Islet of Langerhans (tissue), 1 donor: ENCODE results near the gene FBXW4.

ENCODE experiments used
- FAIRE-seq: peaks from one replicate; lab custom pipeline; 2011; peaks lifted over from hg19 to GRCh38; lab: Jason Lieb, UNC

FBXW4 gene

DNA sequence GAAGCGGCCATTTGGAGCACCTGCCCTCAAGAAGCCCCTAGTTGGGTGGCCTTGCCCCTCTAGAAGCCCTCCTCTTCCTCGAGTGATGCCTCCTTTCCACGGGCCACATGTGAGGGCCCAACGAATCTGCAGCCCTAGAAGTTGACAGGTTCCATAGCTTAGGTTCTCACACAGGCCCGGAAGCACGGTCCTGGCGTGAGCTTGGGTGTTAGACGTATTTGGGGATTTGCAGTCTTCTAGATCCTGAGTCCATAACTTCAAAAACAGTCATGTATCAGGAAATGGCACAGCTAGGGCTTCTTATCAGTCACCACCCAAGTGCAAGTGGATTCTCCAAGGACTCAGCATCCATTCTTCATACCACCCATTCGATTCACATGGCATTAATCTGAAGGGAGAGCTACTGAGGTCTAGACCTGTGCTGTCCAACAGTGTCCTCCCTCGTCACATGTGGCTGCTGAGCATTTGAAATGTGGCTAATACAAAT lies 477 bp upstream of the FBXW4 start:
- FAIRE-seq: no peak

- no peak for FAIRE-seq
Observed at GRCh38 chr10:101693978-101694673, 844 bp downstream of the FBXW4 start.

DNA sequence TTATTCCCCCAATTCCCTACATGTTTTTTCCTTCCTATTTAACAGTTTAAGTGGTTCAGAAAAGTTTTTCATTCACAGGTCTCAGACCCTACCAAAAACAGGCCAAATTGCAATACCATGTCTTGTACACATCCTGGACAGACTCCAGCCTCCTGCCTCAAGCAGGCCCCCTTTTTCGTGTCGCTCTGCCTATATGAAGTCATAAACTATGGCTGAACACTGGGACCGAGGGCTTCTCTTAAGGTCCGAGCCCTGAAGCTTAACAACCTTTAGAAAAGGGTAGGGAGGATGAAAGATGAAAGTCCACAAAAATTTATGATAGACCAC lies 1.4 kb downstream of the FBXW4 start:
- no peak for FAIRE-seq

DNA sequence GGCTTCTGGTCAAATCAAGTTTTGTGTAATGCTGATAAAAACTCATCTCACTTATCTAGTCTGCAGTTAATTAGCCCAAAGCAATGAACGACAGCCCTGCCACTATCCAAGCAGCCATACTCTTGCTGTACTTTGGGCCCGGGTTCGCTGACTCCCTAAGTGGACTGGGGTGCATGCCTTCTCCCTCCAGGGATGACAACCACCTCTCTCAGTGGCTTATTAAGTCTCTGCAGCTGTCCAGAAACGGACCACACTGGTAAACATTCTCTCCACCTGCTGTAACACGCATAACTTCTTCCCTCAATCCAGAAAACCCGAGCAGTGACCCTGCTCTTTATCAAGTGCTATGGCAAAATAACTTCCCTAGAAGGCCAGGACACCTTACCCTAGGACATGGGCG lies 3.9 kb downstream of the FBXW4 start:
- FAIRE-seq: no peak

- no peak for FAIRE-seq
Observed at GRCh38 chr10:101690461-101690860, 4.5 kb downstream of the FBXW4 start.

- FAIRE-seq: no peak
Observed at GRCh38 chr10:101687071-101687658, 7.8 kb downstream of the FBXW4 start.

DNA sequence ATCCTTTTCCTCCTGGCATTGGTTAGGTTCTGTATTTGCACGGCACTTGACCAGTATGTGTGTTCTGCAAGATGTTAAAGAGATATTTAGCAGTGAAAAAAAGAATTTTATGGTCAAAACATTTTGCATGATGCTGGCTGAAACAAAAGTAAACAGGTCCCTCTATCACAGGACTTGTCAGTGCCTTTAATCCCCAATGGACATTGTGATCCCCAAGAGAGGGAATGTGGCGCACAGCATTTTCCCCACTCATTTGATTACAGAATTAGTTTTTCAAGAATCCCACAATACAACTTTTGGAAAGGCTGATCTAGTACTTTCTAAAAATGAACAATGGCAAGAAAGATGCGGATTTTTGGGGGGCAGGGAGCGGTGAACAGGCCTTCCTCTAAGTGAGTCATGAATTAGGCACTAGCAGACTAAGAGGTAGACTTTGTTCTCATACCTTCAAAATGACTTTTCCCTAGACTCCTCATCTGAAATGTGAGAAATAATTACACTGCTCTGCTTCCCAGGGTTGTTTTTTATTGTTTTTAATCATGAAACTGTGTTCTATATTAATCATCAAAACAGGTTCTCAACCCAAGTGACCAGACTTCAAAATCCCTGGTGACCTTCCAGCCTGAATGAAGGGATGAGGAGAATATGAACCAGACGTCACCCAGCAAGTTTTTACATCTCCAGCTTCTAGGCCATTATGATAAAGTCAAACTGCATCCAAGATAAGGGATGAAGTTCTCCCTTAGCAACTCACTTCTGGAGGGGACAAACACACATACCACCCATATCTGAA lies 8.6 kb downstream of the FBXW4 start:
- FAIRE-seq: no peak

DNA sequence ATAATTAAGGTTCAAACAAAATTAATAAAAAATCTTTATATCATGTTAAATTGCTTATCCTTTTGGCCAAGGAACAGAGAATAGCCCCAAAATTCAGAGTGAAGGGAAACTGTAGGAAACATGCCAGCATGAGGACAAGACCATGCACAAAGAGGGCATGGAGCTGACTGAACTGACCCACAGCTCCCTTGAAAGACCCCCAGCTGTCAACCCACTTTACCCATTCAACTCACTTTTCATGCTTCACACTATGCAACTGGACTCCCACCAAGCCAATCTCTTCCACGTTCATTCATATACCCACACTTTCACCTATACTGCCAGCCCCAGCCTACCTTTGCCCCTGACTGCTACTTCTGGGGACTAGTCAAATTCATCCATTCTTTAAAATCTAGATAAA lies 10.2 kb downstream of the FBXW4 start:
- no peak for FAIRE-seq

DNA sequence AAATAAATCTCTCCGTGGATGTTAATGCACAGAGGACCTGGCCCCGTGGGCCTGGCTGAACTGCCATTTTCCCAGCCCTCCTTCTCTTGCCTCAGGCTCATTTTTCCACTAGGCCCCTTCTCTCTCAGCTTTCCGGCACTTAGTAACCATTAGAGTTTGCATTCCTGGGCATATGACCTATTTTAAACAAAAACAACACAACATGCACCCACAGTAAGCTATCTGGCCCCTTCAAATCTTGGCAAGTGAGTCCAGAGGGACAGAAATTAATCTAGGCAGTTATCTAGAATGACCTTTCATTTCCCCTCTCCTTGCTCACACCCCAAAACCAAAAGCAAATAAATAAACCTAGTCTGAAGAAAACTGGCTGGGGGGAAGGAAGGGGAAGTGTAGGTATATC lies 11.7 kb downstream of the FBXW4 start:
- no peak for FAIRE-seq

- peak; percentile 92 for FAIRE-seq
Observed at GRCh38 chr10:101682172-101682825, 12.7 kb downstream of the FBXW4 start.

GRCh38 chr10:101676565-101676964 lies 18.4 kb downstream of the FBXW4 start:
- no peak for FAIRE-seq

DNA sequence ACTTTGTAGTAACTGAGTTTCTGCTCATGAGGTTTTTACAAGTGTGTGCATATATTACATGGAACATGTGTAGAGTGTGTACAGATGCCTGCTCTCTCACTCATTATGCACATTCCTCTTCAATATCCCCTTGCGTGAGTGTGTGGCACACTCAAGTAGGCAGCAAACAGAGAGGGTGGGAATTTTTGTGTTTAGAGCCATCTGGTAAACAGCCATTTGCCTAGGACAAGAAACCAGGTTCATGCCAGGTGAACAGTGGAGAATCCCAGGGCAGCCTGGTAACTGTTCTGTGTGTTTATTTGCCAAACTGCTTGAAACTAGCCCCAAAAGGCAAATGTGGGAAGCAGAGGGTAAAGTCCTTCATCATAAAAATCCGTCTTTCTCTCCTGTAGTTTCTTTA lies 19.9 kb downstream of the FBXW4 start:
- FAIRE-seq: no peak

GRCh38 chr10:101672536-101672935 lies 22.4 kb downstream of the FBXW4 start:
- no peak for FAIRE-seq

DNA sequence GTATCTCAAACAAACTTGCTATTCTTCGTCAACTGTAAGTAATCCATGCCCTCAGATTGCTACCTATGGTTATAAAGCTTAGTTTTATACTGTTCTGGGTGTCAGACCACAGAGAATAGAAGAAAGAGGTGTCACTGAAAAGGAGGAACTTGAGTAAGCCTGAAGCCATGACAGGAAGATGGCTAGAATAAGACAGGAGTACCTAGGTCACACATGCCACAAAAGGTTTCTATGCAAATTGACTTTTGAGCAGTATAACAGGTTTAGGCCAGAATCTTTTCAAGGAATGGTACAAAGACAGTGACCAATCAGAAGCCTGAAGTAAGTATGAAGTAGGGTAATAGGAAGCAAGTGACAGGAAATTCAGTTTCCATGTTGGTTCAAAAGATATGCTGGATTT lies 23.5 kb downstream of the FBXW4 start:
- FAIRE-seq: no peak

DNA sequence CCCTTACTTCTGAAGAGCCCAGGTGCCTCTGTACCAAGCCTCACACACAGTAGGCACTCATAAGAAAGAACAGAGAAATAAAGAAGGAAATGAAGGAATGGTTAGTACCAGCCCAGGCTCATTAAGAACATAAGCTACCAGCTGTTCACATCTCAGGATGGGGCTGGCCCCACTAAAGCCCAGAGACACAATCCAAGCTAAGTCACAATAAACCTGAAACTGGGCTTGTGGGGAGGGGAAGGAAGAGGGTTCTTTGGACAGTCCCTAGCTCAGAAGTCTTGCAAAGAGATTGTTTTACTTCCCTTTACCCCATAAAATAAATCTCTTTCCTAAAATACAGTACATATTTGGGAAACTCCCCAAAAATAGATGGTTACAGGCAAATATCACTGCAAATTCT lies 24.3 kb downstream of the FBXW4 start:
- FAIRE-seq: no peak

- no peak for FAIRE-seq
Observed at GRCh38 chr10:101669181-101669580, 25.8 kb downstream of the FBXW4 start.

- FAIRE-seq: no peak
Observed at GRCh38 chr10:101668566-101668965, 26.4 kb downstream of the FBXW4 start.

DNA sequence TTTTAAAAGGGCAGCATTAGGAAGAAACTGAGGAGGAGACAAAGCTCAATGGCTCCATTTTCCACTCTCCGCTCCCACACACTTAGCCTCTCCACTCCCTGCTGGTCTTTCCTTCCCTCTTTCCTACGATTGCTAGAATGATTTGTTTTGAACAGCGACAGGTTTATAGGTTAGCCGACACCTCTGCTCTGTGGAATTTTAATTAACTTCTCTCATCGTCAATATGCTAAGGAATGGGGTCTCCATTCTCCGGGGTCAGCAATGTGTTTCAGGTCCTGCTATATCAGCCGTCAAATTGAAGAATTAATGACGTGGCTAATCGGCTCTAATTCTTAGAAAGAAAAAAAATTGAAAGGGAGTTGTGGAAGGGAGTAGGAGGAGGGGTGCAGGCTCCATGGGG lies 28.9 kb downstream of the FBXW4 start:
- FAIRE-seq: no peak

- FAIRE-seq: no peak
Observed at GRCh38 chr10:101663097-101663496, 31.9 kb downstream of the FBXW4 start.

GRCh38 chr10:101660256-101660655 lies 34.7 kb downstream of the FBXW4 start:
- no peak for FAIRE-seq

GRCh38 chr10:101658975-101659374 lies 36.0 kb downstream of the FBXW4 start:
- FAIRE-seq: no peak

DNA sequence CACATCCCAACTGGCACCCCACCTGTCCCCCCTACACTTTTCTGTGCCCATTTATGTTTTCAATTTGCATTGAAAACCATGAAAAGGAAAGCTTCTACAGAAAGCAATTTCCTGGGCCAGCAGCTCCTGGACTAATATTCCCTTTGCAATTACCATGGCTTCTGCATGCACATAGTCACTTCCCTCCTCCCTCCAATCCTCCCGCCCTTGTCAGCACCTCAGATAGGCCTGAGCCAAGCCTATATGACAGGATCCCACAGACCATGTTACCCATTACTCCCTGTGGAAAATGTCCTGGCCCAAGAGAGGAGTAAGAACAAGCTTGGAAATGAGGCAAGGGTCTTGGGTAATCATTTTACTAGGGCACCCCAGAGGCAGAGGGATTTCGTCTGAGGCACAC lies 38.1 kb downstream of the FBXW4 start:
- FAIRE-seq: no peak

- FAIRE-seq: no peak
Observed at GRCh38 chr10:101655570-101655969, 39.4 kb downstream of the FBXW4 start.
